IPS-18a (cell line): ENCODE data around the gene BPIFB1.

Experiments
- H3K27ac ChIP-seq: one replicate; pipeline ENCODE4 v1.5.1; 2013; ENCODE audit warnings: low read length
- H3K27me3 ChIP-seq: one replicate; pipeline ENCODE4 v1.6.1; 2013; ENCODE audit warnings: mild to moderate bottlenecking, low read length; ENCODE audit not compliant: control insufficient read depth, insufficient read depth
- H3K36me3 ChIP-seq: one replicate; pipeline ENCODE4 v1.6.1; 2013; ENCODE audit warnings: low read depth, low read length; ENCODE audit not compliant: control insufficient read depth
- H3K4me1 ChIP-seq: one replicate; pipeline ENCODE4 v1.6.1; 2013; ENCODE audit warnings: low read depth, low read length; ENCODE audit not compliant: control insufficient read depth
- H3K4me3 ChIP-seq: one replicate; pipeline ENCODE4 v1.5.1; 2013; ENCODE audit warnings: low read length
- H3K9ac ChIP-seq: one replicate; pipeline ENCODE4 v1.6.1; 2013; ENCODE audit warnings: mild to moderate bottlenecking, low read length, moderate library complexity
- H3K9me3 ChIP-seq: one replicate; pipeline ENCODE4 v1.6.1; 2013; ENCODE audit warnings: low read depth, low read length; ENCODE audit not compliant: control insufficient read depth

Gene BPIFB1

DNA sequence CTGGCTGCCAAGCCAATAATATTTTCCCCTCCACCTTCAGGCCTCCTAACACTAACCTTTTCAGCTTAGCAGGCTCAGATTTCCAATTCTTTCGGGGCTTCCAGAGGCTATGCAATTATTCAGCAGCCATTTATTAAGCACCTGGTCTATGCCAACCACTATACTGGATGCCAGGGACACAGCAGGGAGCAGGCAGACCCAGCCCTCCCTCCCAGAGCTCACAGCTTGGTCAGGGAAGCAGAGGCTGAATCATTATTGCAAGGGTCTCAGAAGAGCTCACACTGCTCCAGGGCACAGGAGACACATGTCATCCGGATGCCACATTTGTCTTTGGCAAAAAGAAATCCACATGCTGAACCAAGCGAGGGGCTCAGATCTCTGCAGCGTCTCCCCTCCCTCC is 1.3 kb downstream of the BPIFB1 start:
- no peaks in the 10 kb centered on the region for H3K27me3 ChIP-seq

DNA sequence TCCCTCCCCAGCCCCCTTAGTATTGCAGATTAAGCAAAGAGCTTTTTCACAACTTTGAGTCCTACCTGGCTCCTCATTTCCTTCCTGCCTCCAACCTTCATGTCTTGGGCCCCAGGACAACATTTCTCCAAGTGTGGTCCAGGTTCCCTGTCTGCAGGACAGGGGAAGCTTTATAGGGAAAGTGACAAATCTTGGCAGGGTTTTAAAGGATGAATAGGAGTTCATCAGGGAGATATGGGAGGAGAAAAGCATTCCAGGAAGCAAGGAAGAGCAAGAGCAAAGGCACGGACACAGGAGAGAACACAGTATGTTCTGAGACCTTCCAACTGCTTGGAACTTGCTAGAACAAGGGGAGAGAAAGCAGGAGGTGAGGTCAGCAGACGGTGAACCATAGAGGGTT is 1.9 kb downstream of the BPIFB1 start:
- Histone ChIP-seq H3K36me3 (no peaks in the 10 kb centered on the region), H3K4me3 (no peak overlapping the region), H3K27ac (no peak overlapping the region), H3K9ac (no peak overlapping the region), H3K9me3 (no peaks in the 10 kb centered on the region), H3K4me1 (no peaks in the 10 kb centered on the region), H3K27me3 (no peaks in the 10 kb centered on the region)

More for the DNA sequence above, 1.3 kb downstream of the BPIFB1 start:
- no peak overlapping the region for H3K27ac ChIP-seq
- no peaks in the 10 kb centered on the region for H3K9me3 ChIP-seq
- H3K9ac ChIP-seq = no peak overlapping the region
- no peak overlapping the region for H3K4me3 ChIP-seq
- H3K36me3 ChIP-seq = no peaks in the 10 kb centered on the region
- H3K4me1 ChIP-seq = no peaks in the 10 kb centered on the region

DNA sequence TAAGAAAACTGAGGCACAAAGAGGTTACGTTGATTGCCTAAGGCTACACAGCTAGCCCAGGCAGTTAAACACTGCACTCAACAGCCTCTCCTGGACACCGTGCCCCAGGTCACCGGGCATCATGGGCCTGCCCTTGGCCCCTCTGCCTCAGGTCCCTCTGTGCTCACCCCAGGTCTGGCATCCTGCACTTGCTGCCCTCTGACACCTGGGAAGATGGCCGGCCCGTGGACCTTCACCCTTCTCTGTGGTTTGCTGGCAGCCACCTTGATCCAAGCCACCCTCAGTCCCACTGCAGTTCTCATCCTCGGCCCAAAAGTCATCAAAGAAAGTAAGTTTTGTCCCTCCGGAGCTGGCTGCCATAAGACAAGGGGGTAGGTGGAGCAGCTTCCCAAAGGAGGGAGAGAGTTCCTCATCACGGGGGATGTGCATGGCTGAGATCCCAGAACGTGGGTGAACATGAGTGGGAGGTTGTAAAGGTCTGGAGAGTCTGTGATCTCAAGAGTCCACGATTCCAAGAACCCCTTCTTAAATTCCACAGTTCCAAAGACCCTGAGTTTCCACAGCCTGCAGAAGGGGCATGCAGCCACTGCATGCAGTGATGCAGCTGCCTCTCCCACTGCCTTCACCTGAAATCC is 3.0 kb downstream of the BPIFB1 start:
- no peaks in the 10 kb centered on the region for H3K4me1 ChIP-seq
- no peak overlapping the region for H3K27ac ChIP-seq
- H3K4me3 ChIP-seq = no peak overlapping the region
- H3K36me3 ChIP-seq = no peaks in the 10 kb centered on the region
- H3K9ac ChIP-seq = no peak overlapping the region
- no peaks in the 10 kb centered on the region for H3K27me3 ChIP-seq
- no peaks in the 10 kb centered on the region for H3K9me3 ChIP-seq

DNA sequence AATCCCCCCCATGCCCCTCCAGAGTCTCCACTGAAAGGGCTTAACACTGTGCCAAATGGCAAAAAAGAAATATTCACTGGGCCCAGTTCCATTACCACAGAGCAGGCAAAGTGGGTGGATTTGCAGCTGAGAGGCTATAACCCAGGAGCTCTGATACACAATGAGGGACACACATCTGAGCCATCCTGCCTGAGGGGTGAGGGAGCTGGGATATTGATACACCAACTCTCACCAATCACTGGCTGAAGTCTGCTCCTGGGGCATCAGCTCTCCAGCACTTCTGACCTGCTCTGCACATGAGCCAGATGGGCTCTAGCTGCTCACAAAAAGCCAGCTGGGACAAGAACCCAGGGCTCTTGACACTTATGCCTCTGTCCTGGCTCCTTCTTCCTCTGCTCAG is 4.9 kb downstream of the BPIFB1 start:
- no peaks in the 10 kb centered on the region for H3K4me1 ChIP-seq
- H3K36me3 ChIP-seq = no peaks in the 10 kb centered on the region
- H3K9ac ChIP-seq = no peak overlapping the region
- no peak overlapping the region for H3K4me3 ChIP-seq
- no peaks in the 10 kb centered on the region for H3K27me3 ChIP-seq
- H3K27ac ChIP-seq = no peak overlapping the region
- no peaks in the 10 kb centered on the region for H3K9me3 ChIP-seq

DNA sequence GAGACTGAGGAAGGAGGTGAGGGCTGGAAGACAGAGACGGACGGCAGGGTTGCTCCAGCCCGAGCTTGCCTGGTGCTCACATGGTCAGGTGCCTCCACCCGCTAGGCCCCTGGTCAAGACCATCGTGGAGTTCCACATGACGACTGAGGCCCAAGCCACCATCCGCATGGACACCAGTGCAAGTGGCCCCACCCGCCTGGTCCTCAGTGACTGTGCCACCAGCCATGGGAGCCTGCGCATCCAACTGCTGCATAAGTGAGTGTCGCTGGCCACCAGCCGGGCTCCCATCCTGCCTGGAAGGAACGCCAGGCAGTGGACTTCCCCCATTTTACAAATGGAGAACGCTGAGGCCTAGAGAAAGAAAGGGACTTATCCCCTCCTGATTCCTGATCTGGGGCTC is 7.8 kb downstream of the BPIFB1 start:
- H3K4me1 ChIP-seq = no peaks in the 10 kb centered on the region
- H3K27ac ChIP-seq = no peak overlapping the region
- H3K4me3 ChIP-seq = no peak overlapping the region
- H3K9me3 ChIP-seq = no peaks in the 10 kb centered on the region
- H3K36me3 ChIP-seq = no peaks in the 10 kb centered on the region
- H3K9ac ChIP-seq = no peak overlapping the region
- H3K27me3 ChIP-seq = no peaks in the 10 kb centered on the region

DNA sequence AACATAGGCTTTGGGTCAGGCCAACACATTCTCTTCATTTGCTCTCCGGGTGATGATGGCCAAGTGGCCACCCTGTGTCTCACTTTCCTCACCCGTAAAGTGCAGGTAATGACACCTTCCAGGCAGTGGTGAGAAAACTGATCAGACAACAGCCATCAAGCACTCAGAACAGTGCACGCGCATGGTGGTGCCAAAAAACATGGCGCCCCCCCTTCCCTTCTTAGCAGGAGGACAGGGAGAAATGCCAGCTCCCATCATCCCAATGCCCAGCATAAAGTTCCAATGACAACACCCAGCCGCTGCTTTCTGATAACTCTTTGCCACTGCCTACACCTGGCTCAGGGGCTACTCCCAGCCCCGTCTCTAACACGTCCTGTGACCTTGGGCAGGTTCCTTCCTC is 8.4 kb downstream of the BPIFB1 start:
- no peak overlapping the region for H3K9ac ChIP-seq
- H3K9me3 ChIP-seq = no peaks in the 10 kb centered on the region
- H3K36me3 ChIP-seq = no peaks in the 10 kb centered on the region
- no peaks in the 10 kb centered on the region for H3K27me3 ChIP-seq
- H3K27ac ChIP-seq = no peak overlapping the region
- H3K4me1 ChIP-seq = no peaks in the 10 kb centered on the region
- no peak overlapping the region for H3K4me3 ChIP-seq

DNA sequence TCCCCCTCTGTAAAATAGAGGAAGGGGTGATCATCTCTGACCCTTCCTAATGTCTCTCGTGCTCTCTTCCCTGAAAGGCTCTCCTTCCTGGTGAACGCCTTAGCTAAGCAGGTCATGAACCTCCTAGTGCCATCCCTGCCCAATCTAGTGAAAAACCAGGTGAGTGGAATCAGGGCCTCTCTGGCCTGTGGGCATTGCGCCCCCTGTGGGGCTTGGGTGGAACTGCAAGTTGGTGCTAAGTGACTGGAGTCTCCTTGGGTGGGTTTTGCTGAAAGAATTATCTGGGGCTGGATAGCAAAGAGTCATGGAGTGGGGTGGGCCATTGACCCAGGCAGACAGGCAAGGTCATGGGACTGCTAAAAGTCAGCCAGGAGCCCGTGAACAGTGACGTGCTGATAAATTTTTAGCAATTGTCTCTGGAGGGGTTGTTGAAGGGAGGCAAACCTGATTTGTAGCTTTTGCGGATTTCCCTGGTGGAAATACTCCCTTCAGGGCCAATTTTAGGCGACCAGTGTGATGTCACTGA is 8.9 kb downstream of the BPIFB1 start:
- Histone ChIP-seq H3K9me3 (no peaks in the 10 kb centered on the region), H3K4me1 (no peaks in the 10 kb centered on the region), H3K4me3 (no peak overlapping the region), H3K27ac (no peak overlapping the region), H3K36me3 (no peaks in the 10 kb centered on the region), H3K9ac (no peak overlapping the region), H3K27me3 (no peaks in the 10 kb centered on the region)

DNA sequence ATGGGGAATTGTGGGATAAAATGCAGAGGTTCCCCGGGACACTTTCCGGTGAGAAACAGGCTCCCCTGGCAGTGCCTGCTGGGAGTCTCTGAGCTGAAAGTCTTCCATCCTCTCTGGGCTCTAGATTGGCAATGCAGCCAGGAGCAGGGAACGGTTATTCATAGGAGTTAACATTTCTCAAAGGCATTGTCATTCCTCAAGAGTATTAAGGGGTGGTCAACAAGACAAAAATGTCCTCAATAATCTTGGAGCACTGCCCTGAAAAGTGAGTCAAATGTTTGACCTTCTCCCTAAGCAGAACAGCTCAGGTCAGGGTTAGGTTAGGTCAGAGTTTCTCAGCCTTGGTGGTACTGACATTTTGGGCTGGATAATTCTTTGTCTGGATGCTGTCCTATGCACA is 13.2 kb downstream of the BPIFB1 start:
- Histone ChIP-seq H3K9ac (no peak overlapping the region), H3K9me3 (no peaks in the 10 kb centered on the region), H3K27ac (no peak overlapping the region), H3K27me3 (peaks cover 4% of the 10 kb centered on the region), H3K4me1 (no peaks in the 10 kb centered on the region), H3K4me3 (no peak overlapping the region), H3K36me3 (no peaks in the 10 kb centered on the region)

DNA sequence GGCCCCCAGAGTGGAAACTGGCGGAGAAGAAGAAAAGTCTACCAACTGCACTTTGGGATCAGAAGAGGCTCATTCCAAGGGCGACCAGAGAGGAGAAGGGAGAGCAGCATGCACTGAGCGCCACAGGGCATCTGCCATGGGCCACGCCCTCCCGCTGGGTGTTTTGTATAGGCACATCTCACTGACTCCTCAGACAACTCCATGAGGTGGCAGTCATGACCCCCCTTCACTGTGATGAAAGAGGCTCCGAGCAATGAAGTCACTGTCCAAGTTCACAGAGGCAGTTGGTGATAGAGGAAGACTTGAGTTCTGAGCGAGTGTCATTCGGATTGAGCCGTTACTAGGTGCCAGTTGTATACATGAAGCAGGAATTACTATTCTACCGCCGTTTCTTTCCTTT is 15.4 kb downstream of the BPIFB1 start:
- no peak overlapping the region for H3K4me3 ChIP-seq

DNA sequence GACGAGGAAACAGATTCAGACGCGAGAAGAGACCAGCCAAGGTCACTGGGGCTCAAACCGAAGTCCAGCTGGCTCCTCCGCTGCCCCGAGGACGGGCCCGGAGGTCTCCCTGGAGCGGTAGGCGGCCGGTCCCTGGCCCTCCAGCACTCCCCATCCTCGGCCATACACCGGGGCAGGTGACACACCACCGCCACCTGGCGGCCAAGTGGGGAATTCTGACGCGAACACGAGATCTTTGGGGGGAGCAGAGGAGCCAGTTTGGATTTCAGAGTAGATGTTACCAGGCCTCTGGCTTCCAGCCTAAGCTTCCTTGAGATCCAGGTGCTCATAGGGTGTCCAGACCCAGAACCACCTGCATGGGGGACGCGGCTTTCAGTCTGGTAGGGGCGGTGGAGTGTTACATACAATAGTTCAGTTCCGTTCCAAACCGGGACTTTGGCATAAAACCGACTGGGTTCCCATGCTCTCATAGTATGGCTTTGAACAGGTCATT is 16.1 kb downstream of the BPIFB1 start:
- no peak overlapping the region for H3K9ac ChIP-seq
- H3K9me3 ChIP-seq = no peaks in the 10 kb centered on the region
- H3K36me3 ChIP-seq = no peaks in the 10 kb centered on the region
- no peak overlapping the region for H3K27ac ChIP-seq
- H3K27me3 ChIP-seq = peaks cover 4% of the 10 kb centered on the region
- no peak overlapping the region for H3K4me3 ChIP-seq
- H3K4me1 ChIP-seq = no peaks in the 10 kb centered on the region

More for the DNA sequence above, 15.4 kb downstream of the BPIFB1 start:
- Histone ChIP-seq H3K27ac (no peak overlapping the region), H3K4me1 (no peaks in the 10 kb centered on the region), H3K9ac (no peak overlapping the region), H3K36me3 (no peaks in the 10 kb centered on the region), H3K9me3 (no peaks in the 10 kb centered on the region), H3K27me3 (peaks cover 4% of the 10 kb centered on the region)

DNA sequence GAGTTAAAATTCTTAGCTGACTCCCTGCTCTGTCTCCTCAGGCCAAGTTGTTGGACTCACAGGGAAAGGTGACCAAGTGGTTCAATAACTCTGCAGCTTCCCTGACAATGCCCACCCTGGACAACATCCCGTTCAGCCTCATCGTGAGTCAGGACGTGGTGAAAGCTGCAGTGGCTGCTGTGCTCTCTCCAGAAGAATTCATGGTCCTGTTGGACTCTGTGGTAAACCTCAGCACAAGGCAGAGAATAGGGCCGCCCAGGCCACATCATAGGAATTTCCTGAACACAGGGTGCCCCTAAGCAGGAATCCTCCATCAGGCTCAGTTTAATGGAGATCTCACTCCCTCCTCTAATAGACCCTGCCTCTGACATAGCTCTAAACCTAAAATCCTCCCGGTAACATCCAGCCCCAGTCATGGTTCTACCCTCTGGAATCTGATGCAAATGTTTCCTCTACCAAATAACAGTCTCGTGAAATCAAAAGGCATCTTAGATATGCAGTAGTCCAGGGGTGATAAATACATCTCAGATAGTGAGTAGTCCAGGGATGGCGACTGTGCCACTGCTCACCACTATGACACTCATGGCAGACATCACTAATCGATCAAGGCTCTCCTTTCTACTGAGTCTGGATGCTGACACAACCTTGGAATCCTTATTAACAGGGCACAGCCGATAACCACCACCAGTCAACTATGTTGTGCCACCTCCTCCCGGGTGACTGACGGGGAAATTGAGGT is 18.3 kb downstream of the BPIFB1 start:
- peaks cover 4% of the 10 kb centered on the region for H3K27me3 ChIP-seq
- H3K4me3 ChIP-seq = no peak overlapping the region
- no peak overlapping the region for H3K9ac ChIP-seq
- H3K36me3 ChIP-seq = no peaks in the 10 kb centered on the region
- H3K4me1 ChIP-seq = no peaks in the 10 kb centered on the region
- no peaks in the 10 kb centered on the region for H3K9me3 ChIP-seq
- H3K27ac ChIP-seq = no peak overlapping the region

DNA sequence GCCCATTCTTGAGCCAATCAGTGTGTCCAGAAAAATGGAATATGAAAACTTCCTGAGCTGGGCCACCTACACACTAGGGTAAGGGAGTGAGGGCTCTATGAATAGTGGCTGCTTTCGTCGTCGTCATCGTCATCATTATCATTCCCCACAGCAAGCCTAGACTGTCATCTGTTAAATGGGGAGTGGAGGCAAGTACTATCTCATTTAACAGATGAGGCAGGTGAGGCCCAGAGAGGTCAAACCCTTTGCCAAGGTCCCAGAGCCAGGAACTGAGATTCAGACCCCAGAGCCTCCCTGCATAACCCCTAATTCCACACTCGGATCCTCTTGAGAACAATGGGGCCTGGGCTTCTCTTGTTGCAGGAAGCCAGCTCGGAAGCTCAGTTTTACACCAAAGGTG is 20.6 kb downstream of the BPIFB1 start:
- Histone ChIP-seq H3K27me3 (peaks cover 3% of the 10 kb centered on the region), H3K4me3 (no peak overlapping the region), H3K9ac (no peak overlapping the region), H3K27ac (no peak overlapping the region), H3K4me1 (no peaks in the 10 kb centered on the region), H3K9me3 (no peaks in the 10 kb centered on the region), H3K36me3 (no peaks in the 10 kb centered on the region)
